ENCODE measurements around the gene SMIM41.

Gene SMIM41

DNA sequence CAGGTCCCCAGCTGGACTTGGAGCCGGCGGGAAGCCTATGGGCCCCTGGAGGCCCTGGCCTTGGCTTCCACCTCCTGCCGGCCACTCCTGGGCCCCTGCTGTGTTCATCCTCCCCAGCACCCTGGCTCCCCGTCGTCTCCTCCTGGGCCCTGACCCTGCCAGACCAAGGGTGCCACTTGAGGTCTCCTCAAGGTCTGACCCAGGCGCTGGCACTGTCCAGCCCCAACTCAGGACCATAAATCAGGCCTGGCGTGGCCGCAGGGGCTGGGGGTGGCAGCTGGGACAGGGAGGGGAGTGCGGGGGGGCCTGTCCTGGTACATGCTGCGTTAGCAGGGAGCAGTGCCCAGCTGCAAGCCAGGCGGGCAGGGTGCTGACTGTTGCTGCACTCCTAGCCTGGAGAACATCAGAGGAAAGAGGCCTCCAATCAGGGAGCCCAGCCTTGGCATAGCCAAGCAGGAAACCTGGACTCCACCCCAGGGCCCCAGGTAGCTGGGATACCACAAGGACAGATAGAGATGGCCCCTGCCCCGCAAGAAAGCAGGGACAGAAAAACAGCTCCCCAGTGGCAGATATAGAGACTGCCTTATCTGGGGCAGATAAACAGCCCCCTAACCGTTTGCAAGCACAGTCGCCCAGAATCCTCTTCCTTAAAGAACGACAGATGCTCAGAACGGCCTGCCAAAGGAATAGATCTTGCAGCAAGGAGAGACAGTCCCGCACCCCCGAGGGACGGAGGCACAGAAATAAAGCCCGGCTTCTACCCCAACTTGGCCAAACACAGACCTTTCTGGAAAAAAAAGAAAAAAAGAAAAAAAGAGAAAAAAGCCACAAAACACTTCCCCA lies 16.2 kb upstream of the SMIM41 start:
- DNase-seq: no peak

DNA sequence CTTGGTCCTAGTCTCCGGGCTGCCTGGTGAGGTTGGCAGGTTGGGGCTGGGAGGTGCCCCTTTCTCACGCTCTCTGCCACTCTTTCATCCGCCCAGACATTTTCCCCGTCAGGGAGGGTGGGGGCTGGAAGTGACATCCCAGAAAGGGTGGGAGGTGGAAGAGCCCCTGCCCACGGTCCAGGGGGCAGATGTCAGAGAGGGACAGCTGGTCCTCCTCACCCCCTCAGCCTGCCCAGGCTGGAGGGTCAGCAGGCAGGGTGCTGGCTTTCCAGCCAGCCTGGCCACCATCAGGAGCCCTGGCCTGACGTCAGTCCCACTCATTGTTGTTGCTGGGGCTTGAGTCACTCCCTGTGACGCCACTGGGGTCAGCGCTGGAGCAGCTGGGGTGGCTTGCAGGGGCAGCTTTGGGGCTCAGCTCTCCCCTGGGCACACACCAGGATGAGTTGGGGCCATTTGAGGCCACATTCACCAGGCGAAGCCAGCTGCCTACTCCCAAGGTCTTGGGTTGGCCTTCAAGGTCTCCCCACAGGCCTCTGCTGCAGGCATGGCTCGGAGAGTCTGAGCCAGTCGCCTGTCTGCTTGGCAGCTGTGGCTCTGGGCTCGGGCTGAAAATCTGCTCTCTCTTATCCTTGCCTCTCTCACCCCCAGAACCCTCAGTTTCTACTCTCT lies 15.4 kb upstream of the SMIM41 start:
- DNase-seq: no peak

DNA sequence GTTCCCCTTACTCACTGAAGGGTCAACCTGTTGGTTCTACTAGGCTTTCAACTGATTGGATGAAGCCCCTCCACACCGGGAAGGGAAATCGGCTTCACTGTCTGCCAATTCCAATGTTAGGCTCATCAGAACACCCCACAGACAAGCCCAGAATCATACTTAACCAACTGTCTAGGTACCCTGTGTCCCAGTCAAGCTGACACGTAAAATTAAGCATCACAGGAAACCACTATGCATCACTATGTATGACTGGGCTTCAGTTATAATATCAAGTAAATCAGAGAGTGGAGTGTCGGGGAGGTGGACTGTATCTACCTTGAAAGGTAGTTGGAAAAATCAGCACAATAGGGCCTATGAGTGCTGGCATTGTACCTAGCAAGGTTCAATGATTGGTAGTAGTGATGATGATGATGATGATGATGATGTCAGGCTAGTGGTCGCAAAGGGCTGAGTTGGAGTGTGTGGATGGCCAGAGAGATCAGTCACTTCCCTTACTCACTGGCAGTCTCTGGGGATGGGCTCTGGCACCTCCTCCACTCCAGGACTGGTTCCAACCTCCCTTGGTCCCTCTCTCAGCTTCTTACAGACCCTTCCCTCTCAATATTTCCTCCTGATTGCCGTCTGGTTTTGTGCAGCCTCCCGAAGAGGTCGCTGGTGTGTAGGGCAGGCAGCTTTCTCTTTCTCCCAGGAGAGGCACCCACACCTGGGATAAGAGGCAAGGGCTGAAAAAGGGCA lies 13.0 kb upstream of the SMIM41 start:
- DNase-seq: no peak

DNA sequence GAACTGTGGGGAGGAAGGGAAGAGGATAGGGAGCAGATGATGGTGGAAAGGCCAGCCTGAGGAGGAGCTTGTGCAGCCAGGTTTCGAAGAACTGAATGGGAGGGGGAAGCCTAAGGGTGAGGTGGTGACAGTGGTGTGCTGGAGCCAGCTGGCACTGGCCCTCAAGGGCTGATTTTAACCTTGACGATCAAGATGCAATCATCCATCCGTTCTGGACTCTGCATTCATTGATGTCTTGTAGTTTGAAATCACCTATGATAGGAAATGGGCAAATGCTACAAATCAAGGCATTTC lies 12.5 kb upstream of the SMIM41 start:
- no peak for DNase-seq

DNA sequence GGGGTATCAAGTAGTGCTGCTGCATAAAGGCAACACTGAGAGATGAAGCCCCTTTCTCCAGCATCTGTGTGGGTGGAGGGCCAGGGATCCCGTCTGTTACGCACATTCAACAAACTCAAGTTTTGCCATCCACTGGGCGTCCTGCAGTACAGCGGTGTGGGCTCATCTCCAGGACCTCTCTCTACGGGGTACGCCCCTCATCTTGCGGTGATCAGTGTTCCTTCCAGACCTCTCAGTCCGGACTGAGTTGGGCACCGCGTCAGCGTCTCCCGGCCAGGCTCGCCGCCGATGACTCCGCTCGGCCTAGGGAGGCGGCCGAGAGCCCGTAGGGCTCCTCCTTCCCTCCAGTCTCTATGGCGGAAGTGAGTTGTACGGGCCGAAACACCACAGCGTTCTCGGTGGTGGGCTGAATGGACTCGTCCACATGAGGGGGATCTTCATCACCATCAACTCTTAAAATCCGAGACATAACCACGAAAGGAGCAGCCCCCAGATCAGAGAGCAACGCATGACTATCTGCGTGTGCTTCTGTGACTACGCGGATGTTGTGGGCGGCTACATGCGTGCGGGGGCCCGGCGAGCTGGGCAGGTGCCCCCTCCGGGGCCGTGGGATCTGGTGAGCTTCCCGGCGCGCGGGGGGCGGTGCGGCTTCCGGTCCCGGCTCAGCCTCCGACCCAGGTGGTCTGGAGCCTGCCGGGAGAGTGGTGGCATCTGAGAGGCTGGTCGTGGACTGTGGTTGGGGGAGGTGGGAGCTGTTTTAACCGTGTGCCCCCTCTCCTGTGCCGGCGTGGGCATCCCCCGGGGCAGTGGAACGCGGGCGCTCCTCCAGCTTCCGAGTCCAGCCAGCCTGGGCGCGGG lies 9.9 kb upstream of the SMIM41 start, which contains the start of gene ATG101:
ATG101 (plus strand) TSS at position 652 of the 858 bp plus-strand sequence. CDS start 3,673 bp downstream, outside the sequence.
- peak; percentile 93 for DNase-seq

DNA sequence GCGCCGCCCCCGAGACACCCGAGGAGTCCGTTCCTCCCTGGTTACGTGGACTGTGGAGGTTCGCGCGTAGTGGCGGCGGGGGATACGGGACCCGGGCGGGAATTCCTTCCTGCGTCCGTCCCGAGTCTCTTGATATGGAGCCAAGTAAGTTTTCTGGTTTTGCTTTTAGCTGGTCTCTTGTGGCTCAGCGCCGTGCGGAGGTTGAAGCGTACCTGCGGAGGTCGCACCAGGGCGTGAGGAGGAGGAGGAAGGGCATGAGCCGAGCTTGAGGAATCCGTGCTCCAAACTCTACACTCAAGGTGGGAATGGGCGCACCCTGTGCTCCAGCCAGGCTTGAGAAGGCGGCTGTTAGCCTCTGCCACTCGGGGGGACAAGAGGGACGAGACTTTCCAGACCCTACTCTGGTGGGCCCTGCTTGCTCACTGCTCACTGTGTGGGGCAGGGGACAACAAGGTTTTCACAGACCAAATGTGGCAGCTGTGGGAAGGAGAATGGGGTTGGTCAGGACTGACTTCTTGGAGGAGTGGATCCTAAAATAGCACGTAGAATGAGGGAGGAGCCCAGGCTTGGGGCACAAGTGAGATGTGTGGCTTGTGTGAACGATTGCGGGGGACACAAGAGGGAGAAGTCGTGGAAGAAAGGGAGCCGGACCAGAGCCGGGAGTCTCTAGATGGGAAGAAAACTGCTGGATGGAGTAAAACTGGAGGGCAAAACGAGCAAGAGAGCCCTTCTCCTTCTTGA lies 9.1 kb upstream of the SMIM41 start:
- DNase-seq: no peak

DNA sequence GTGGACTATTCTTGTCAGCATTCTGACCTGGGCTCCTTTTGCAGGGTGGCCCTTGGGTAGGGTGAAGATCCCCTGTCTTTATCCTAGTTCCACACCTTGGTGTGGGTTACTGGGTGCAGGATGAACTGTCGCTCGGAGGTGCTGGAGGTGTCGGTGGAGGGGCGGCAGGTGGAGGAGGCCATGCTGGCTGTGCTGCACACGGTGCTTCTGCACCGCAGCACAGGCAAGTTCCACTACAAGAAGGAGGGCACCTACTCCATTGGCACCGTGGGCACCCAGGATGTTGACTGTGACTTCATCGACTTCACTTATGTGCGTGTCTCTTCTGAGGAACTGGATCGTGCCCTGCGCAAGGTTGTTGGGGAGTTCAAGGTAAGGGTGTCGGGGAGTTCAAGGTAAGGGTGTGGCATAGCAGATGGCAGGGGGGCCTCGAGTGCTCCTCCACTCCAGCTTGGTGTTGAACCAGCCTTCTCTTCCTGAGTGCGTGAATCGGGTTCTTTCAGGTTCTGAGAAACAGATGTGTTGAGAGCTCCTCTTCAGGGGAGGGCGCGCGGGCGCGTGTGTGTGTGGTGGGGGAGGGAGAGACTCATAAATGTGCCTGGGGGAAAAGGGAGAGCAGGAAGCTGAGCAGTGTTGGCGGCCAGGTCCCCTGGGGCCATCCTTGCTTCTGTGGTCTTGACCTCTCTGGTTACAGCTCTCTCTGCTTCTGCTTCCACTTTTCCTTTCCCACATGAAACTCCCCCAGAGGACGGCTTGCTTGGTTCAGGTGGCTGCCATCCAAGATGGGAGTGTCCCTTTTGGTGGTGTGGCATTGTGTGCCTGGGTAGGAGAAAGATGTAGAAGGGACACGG lies 5.7 kb upstream of the SMIM41 start:
- DNase-seq: no peak

DNA sequence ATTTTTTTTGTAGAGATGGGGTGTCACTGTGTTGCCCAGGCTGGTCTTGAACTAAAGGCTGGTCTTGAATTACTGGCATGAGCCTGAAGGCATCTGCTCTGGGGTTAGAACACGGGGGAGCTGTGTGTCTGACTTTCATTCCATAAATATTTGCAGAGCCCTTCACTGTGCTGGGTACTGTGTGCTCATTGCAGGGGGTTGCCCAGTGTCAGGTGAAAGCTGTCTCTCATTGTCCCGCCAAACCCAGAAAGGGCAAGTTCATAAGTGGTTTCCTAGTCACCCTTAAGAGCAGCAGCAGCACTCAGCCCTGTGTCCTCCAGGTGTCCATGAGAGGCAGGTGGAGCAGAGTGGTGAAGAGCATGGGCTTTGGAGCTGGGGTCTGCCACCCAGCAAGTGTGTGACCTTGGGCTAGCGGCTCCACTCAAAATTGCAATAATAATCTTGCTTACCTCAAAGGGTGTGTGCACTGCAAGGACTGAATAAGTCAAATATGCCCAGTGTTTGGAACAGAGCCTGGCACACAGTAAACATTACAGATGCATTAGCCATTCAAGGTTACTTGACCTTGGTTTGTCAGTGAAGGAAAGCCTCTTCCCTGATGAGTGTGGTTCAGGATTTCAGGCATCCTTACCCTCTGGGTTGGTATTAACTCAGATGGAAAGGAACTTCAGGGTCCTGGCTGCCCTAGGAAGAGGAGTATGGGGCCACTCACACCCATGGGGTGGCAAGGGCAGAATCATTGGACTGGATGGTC lies 4.4 kb upstream of the SMIM41 start:
- DNase-seq: no peak

DNA sequence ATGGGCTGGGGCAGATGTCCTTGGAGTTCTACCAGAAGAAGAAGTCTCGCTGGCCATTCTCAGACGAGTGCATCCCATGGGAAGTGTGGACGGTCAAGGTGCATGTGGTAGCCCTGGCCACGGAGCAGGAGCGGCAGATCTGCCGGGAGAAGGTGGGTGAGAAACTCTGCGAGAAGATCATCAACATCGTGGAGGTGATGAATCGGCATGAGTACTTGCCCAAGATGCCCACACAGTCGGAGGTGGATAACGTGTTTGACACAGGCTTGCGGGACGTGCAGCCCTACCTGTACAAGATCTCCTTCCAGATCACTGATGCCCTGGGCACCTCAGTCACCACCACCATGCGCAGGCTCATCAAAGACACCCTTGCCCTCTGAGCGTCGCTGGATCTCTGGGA lies 2.7 kb upstream of the SMIM41 start:
- no peak for DNase-seq

DNA sequence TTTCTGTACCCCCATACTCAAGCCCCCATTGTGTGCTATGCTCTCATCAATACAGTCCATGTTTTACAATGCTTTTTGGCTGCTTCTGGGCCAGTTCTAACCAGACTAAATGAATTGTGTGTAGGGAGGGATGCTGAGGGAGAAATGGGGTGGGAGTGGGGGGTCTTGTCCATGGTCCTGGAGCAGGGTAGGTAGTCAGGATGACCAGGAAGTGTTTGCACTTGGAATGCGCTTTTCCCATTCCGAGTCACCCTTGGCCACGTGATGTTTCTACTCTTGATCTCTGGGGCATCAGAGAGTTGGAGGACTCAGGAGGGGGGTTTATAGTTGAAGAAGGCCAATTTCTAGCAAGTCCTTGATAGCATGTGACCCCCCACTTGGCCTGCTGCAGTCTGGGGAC lies 1.2 kb upstream of the SMIM41 start:
- DNase-seq: no peak

DNA sequence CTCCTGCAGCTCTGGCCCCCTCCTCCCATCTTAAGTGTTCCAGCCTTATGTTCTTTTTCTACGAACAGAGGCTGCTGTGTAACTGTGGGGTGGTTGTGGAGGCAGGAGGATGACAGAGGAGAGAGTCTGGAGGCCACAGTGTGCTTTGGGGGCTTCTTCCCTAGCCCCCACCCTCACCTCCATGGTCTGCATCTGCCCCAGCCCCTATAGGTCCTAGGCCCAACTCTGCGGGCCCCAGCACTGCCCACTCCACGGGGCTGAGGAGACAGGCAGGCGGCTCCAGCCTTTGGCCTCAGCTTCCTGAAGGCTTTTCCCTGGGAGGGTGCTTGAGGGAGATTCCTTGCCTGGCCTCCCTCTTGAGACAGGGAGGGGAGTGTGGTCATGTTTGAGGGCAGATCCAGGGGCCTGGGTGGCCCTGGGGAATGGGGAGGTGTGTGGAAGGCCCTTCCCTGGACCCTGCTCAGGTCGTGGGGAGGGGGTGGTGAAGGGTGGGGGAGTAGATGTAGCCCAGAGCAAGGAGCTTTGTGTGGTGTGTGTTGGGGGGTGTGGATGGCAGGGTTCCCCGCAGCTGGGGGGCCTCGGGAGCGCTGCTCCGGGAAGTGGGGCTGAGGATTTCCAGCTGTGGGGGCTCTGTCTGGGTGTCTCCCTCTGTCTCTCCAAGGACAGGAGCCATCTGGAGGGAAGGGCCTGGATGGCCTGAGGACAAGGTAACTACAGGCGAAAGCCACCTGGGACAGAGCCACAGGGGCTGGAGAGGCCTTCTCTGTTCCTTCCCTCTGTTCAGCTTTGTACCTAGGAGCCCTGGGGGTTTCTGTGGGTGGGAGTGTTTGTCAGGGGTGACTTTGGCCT lies 1.1 kb downstream of the SMIM41 start:
- DNase-seq: no peak

DNA sequence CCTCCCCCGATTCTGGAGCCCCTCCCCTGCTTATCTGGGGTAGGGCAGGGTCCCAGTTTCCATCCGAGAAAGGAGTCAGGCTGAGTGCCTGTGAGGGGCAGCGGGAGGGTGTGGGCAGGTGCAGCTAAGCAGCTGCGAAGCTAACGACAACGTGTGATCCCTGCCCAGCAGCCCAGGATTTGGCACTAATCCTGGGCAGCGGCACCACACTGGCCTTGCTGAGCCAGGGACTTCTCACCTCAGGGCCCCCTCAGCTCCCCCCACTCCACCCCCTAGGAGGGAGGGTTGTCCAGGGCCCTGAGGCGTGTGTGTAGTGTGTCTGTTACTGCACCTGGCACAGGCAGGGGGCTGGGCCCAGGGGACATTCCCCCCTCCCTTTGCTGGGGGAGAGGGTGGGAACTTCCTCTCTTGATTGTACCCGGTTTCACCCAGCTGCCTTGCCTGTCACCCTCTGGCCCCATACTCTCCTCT lies 1.8 kb downstream of the SMIM41 start:
- DNase-seq: no peak

DNA sequence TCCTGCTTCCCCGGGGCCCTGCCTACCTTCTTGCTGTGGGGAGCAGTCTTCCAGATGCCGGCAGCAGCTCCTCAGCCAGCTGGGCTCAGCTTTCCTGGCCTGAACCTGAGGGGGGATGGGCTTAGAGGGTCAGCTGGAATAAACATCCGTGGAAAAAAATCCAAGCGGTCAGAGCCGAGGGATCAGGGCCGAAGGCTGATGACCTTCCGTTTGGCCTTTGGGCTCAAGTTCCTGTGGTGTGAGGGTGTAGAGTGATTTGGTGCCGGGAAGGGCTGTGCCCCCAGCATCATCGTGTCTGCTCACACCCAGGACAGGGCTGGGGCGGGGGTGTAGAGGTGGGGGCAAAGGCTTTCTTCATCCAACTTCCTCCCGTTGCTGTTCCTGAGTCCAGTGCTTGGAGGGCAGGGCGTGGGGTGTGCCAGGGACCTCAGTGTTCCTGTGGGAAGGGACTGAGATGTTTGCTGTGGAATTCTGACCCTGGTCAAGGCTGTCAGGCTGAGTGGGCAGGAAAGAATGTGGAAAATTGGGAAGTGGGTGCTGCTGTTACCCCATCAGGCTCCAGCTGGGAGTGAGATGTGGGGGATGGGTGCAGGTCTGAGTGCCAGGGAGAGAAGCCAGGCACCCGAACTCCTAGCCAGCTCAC lies 2.6 kb downstream of the SMIM41 start:
- DNase-seq: no peak

DNA sequence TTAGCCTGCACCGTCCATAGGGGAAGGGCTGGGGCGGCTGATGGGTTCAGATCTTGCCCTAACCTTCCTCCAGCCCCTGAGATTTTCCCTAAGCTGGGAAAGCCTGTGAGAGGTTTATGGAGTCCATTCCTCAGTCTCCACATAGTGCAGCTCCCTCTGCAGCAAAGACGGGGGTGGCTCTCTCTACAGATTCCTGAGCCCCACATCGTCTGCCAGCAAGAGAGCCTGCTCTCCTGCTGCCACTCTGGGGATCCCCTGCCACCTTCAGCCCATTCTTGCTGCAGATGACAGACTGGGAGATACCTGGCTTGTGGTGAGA lies 3.1 kb downstream of the SMIM41 start:
- no peak for DNase-seq

DNA sequence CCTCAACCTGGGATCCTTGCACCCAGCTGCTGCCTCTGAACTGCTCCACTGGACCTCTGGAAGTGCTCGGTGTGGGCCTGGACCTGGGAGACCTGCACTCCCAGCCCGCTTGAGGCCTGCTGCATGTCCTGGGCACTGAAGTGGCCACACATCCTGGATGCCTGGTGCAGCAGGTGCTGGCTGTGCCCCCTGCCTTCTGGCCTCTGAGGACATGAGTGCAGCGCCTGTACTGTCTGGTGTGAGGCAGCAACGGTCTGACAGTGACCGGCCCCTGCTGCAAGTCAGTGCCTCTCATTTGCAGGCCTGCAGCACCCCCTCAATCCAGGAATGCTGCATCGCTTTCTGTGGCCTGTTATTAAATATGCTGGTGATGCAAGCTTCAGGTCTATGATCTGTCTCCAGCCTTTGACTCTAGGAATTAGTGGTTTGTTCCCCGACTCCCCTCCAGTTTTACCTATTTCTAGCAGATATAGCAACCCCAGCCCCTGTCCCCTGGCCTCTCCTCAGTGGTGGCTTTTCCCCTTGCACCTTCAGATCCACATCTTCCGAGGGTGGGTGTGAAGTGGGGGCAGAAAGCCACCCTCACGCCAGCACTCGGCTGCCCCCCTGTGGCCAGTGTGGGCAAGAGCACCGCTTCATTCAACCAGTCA lies 3.6 kb downstream of the SMIM41 start:
- peak; percentile 69 for DNase-seq

DNA sequence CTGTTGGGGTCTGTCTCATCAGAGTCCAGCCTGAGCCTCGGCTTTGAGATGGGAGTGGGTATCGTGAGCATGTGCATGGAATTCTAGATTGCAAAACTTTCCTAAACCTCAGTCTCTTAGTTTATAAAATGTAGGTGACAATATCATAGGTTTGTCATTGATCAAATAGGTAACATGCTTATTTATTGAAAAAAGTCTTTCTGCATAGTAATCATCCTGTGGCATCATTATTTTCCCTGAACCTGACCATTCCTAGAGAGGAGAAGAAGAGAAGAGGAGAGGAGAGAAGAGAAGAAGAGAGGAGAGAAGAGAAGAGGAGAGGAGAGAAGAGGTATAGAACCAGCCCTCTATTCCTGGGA lies 4.1 kb downstream of the SMIM41 start:
- DNase-seq: no peak

DNA sequence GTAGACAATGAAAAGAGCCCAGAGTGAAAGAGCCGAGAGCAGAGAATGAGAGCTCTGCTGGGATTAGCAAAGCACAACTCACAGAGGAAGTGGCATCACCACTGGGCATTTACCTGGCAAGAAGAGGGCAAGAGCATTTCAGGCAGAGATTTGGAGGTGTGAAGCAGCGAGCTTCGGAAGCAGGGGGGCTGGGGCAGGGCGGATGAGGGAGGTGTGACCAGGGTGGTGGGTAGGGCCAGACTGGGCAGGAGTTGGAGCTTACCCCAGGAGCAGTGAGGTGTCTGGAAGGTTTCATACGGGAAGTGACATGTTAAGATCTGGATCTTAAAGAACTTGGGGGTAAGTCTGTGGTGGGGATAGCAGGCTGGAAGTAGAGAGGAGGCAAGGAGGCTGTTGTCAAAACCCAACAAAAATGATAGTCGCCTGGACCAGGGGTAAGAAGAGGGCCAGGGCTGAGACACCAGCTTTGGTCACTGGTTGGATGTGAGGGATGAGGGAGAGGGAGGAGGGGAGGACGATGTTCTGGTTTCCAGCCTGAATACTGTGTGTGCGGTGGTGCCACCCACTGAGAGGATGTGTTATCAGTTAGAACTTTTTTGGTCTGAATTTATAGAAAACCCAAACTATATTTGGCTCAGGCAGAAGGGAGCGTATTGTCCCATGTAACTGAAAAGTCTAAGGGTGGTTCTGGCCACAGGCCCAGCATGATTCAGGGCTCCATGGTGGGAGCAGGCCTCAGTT lies 5.2 kb downstream of the SMIM41 start:
- DNase-seq: no peak

DNA sequence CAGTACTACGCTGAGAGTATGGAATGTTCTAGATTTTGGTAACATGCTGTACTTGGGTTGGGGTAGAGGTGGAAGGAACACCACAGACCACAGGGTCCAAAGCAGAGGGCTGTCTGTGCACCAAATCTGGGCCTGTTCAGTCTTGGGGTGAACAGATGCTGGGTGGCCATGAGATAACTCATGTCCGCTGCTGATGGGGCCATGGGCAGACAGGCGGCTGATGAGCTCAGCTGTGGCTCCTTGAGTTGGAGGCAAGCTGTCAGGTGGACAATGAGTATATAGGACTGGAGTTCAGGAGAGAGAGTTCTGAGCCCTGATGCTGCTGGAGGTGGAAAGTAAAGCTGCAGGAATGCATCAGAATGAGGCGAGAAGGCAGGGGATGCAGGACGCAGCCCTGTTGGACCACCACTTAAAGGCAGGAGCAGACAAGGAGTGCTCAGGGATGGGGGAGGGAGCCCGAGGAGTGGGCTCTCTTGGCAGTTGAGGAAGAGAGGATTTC lies 6.2 kb downstream of the SMIM41 start:
- DNase-seq: no peak

All from CD4-positive, alpha-beta T cell treated with Interleukin-21 for 1 hour (primary cell).